Measurements from ENCODE around the gene GPR25.
A peak's percentile ranks its signal among the peaks of the same experiment; 100 is the strongest.

GPR25 gene

GRCh38 chr1:200892958-200893357 is 20.2 kb downstream of the GPR25 start:
- no peak overlapping the region for H3K4me3 ChIP-seq (ENCODE audit: low read depth, low read length)
- TF ChIP-seq CTCF (IDR thresholded peaks at IDR 0.05; ENCODE audit: low read depth, low read length), result no peak
- TF ChIP-seq POLR2A (IDR thresholded peaks at IDR 0.05; ENCODE audit: extremely low read depth, insufficient read length), result no peak
- no peak for TF ChIP-seq MAX (IDR thresholded peaks at IDR 0.05; ENCODE audit: low read depth, low read length)
- TF ChIP-seq MYC (IDR thresholded peaks at IDR 0.05; ENCODE audit: low read depth, low read length), result no peak
- DNase-seq (ENCODE audit: low read depth), result no peak

DNA sequence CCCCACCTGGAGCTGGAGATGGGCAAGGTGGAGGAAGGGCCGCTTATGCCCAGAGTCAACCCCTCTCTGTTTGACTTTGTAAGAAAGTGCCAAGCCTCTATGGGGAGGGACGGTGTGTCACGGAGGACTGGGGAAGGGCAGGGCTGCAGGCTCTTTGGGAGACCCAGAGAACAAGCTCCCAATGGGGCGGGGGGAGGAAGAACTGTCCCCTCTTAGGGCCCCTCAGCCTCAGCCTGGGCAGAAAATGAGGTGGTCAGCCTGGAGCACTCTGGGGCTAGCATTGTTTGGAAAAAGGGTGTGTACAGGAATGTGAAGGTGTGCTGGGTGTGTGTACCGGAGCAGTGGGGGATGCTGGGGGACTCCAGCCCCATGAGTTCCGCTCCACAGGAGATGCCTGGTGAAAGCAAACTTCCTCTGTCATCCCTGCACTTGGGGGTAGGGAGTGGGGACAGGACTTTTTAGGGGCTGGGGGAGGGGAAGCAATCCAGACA is 20.7 kb downstream of the GPR25 start:
- DNase-seq (ENCODE audit: low read depth), result no peak
- TF ChIP-seq POLR2A (IDR thresholded peaks at IDR 0.05; ENCODE audit: extremely low read depth, insufficient read length), result no peak
- no peak for TF ChIP-seq MYC (IDR thresholded peaks at IDR 0.05; ENCODE audit: low read depth, low read length)
- TF ChIP-seq CTCF (IDR thresholded peaks at IDR 0.05; ENCODE audit: low read depth, low read length), result no peak
- no peak for TF ChIP-seq MAX (IDR thresholded peaks at IDR 0.05; ENCODE audit: low read depth, low read length)
- no peak overlapping the region for H3K4me3 ChIP-seq (ENCODE audit: low read depth, low read length)

- H3K4me3 ChIP-seq (ENCODE audit: low read depth, low read length), result no peak within 1 kb of the TSS
- DNase-seq (ENCODE audit: low read depth), result no peak
- no peak for TF ChIP-seq MAX (IDR thresholded peaks at IDR 0.05; ENCODE audit: low read depth, low read length)
- TF ChIP-seq CTCF (IDR thresholded peaks at IDR 0.05; ENCODE audit: low read depth, low read length), result no peak
- TF ChIP-seq MYC (IDR thresholded peaks at IDR 0.05; ENCODE audit: low read depth, low read length), result no peak
- no peak for TF ChIP-seq POLR2A (IDR thresholded peaks at IDR 0.05; ENCODE audit: extremely low read depth, insufficient read length)
Observed at GRCh38 chr1:200894712-200895442, 22.1 kb downstream of the GPR25 start, which contains the start of gene INAVA. INAVA (plus strand) TSS chr1:200894900; CDS start chr1:200898401, 3,501 bp downstream.

- DNase-seq (ENCODE audit: low read depth), result no peak
- TF ChIP-seq MYC (IDR thresholded peaks at IDR 0.05; ENCODE audit: low read depth, low read length), result no peak
- no peak for TF ChIP-seq POLR2A (IDR thresholded peaks at IDR 0.05; ENCODE audit: extremely low read depth, insufficient read length)
- TF ChIP-seq CTCF (IDR thresholded peaks at IDR 0.05; ENCODE audit: low read depth, low read length), result no peak
- H3K4me3 ChIP-seq (ENCODE audit: low read depth, low read length), result no peak overlapping the region
Observed at GRCh38 chr1:200895443-200895789, 22.6 kb downstream of the GPR25 start.

DNA sequence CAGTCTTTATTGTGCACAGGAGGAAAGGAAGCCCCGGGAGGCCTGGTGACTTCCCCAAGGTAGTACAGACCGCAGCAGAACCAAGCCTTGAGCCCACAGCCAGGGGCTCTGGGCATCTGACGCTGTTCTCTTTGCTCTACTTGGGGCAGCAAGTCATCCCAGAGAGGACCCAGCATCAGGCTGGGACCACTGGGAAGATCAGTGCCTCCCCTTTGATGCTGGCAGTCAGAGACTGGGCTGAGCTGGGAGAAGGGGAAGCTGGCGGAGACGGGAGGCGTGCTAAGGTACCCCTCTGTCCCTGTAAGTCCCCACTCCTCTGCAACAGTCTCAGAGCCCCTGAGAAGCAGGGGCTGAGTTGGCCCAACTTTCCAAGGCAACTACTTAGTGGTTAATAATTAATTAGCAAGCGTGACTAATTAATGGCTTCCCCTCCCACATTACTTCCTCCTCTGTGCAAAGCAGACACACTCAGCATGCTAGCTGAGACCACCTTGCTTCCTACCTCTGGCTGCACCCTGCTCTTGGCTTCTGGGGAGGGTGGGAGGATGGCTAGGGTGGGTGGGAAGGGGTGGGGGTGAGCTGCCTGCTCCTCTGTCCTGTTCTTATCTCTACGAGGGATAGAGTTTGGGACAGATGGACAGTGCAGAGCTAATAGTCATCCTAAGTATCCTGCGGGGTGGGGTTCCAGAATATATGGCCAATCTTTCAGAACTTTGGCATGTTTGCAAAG is 23.2 kb downstream of the GPR25 start:
- DNase-seq (ENCODE audit: low read depth), result peak; percentile 68
- TF ChIP-seq POLR2A (IDR thresholded peaks at IDR 0.05; ENCODE audit: extremely low read depth, insufficient read length) (no peak), MYC (IDR thresholded peaks at IDR 0.05; ENCODE audit: low read depth, low read length) (no peak), CTCF (IDR thresholded peaks at IDR 0.05; ENCODE audit: low read depth, low read length) (no peak), MAX (IDR thresholded peaks at IDR 0.05; ENCODE audit: low read depth, low read length) (no peak)
- no peak overlapping the region for H3K4me3 ChIP-seq (ENCODE audit: low read depth, low read length)

Measured in NB4 (cell line).